Endodermal cell (in vitro differentiated cells): Measurements from ENCODE around the gene C2orf68. TPM values are rescaled to one million over a fixed set of nuclear protein-coding genes. Genes with fewer than 3 reads are reported as not detected.
A peak's percentile ranks its signal among the peaks of the same experiment; 100 is the strongest.

Source experiments
- DNase-seq: peaks from one replicate; pipeline ENCODE4 v3.0.0-alpha.2; 2017
- H3K27ac ChIP-seq: 2 replicates; pipeline ENCODE4 v1.5.1; 2013; ENCODE audit warnings: mild to moderate bottlenecking, low read depth, low read length, moderate library complexity
- H3K27me3 ChIP-seq: 2 replicates; pipeline ENCODE4 v1.6.1; 2013; ENCODE audit warnings: mild to moderate bottlenecking, low read length, moderate library complexity; ENCODE audit not compliant: insufficient read depth, control insufficient read depth, poor library complexity, severe bottlenecking
- H3K36me3 ChIP-seq: 2 replicates; pipeline ENCODE4 v1.7.0; 2013; ENCODE audit warnings: mild to moderate bottlenecking, low read length, moderate library complexity; ENCODE audit not compliant: control insufficient read depth, insufficient read depth
- H3K4me1 ChIP-seq: one replicate; pipeline ENCODE4 v1.7.0; 2013; ENCODE audit warnings: low read length; ENCODE audit not compliant: control insufficient read depth, insufficient read depth
- H3K4me3 ChIP-seq: 2 replicates; pipeline ENCODE4 v1.5.1; 2013; ENCODE audit warnings: mild to moderate bottlenecking, low read length, moderate library complexity
- H3K9ac ChIP-seq: 2 replicates; pipeline ENCODE4 v1.6.1; 2013; ENCODE audit warnings: mild to moderate bottlenecking, low read length, moderate library complexity; ENCODE audit not compliant: poor library complexity, severe bottlenecking; ENCODE audit errors: extremely low read depth
- H3K9me3 ChIP-seq: 2 replicates; pipeline ENCODE4 v1.6.1; 2013; ENCODE audit warnings: mild to moderate bottlenecking, low read length, moderate library complexity; ENCODE audit not compliant: control insufficient read depth
- H3K27ac Mint-ChIP-seq: 2 replicates; pipeline ENCODE4 v1.8.0; 2020; ENCODE audit warnings: mixed read lengths
- H3K27me3 Mint-ChIP-seq: 2 replicates; pipeline ENCODE4 v1.8.0; 2021; ENCODE audit warnings: mild to moderate bottlenecking, mixed read lengths; ENCODE audit not compliant: insufficient read depth
- H3K36me3 Mint-ChIP-seq: 2 replicates; pipeline ENCODE4 v1.8.0; 2020; ENCODE audit warnings: low read depth, mixed read lengths
- H3K4me1 Mint-ChIP-seq: 2 replicates; pipeline ENCODE4 v1.8.0; 2020; ENCODE audit warnings: mixed read lengths
- H3K4me3 Mint-ChIP-seq: 2 replicates; pipeline ENCODE4 v1.8.0; 2020; ENCODE audit warnings: mild to moderate bottlenecking, moderate library complexity, mixed read lengths
- H3K9me3 Mint-ChIP-seq: 2 replicates; pipeline ENCODE4 v1.8.0; 2020; ENCODE audit warnings: mild to moderate bottlenecking, mixed read lengths
- CTCF ChIP-seq: fragments of 200-600 bp; sonication (generic); conservative IDR thresholded peaks from 2 replicates; pipeline ENCODE4 v1.5.0; 2021; ENCODE audit warnings: antibody characterized with exemption, mild to moderate bottlenecking
- WGBS, 2 experiments: methylation state at CpG; one replicate each; pipeline versions ENCODE4 v1.1.5 to v1.1.7; 2013; ENCODE audit warnings: missing lambda C conversion rate in 2 of 2, mixed read lengths in 1 of 2; ENCODE audit not compliant: insufficient coverage in 1 of 2, insufficient read length in 1 of 2; 5-methylcytosine and 5-hydroxymethylcytosine counted together
- total RNA-seq, 2 donors: library from RNA; stranded (reverse); fragmentation: NEBNext Ultra II Directional in 1 of 2; extraction: Animal tissue kit (Norgen Biotek cat#: 25700) in 1 of 2; gene quantifications; 2 replicates in 1 of 2; 3 replicates in 1 of 2; pipeline ENCODE4 v1.2.1, GENCODE V29; 2021

The C2orf68 gene
- total RNA-seq, 2 donors from 2014 or later = 63.2 to 66.5 TPM

DNA sequence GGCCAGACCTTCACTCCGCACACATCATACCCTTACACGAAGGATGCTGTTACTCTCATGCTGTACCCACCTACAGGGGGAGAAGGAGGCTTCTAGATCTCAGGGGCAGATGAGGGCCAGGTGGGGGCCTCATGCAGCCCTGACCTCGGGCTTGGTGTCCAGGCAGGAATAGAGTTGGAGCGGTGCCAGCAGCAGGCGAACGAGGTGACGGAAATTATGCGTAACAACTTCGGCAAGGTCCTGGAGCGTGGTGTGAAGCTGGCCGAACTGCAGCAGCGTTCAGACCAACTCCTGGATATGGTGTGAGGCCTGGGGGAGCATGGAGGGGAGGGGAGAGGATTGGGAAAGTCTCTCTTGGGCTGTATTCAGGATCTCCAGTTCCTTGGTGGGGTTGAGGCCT is 20.3 kb downstream of the C2orf68 start:
- Histone ChIP-seq H3K4me3 (no peak overlapping the region), H3K36me3 (peaks cover 6% of the 10 kb centered on the region), H3K27me3 (no peaks in the 10 kb centered on the region), H3K4me1 (peaks cover 3% of the 10 kb centered on the region), H3K27ac (no peak overlapping the region), H3K9me3 (no peaks in the 10 kb centered on the region), H3K9ac (no peak overlapping the region)
- no peaks in the 10 kb centered on the region for H3K27me3 Mint-ChIP-seq
- H3K36me3 Mint-ChIP-seq = peaks cover under 1% of the 10 kb centered on the region
- 89 to 90% methylated on average over 12 of the region's 12 CpGs for WGBS, 2 experiments
- H3K9me3 Mint-ChIP-seq = no peaks in the 10 kb centered on the region
- H3K27ac Mint-ChIP-seq = no peak overlapping the region
- peaks cover 29% of the 10 kb centered on the region for H3K4me1 Mint-ChIP-seq
- no peak overlapping the region for H3K4me3 Mint-ChIP-seq
- DNase-seq = no peak
- TF ChIP-seq CTCF = no peak

GRCh38 chr2:85590950-85591349 is 20.9 kb downstream of the C2orf68 start:
- Mint-ChIP-seq H3K9me3 (no peaks in the 10 kb centered on the region), H3K27ac (peak overlapping the region; percentile 89), H3K4me1 (peaks cover 27% of the 10 kb centered on the region), H3K27me3 (no peaks in the 10 kb centered on the region), H3K4me3 (no peak overlapping the region), H3K36me3 (no peaks in the 10 kb centered on the region)
- 94% methylated on average over 2 of the region's 2 CpGs for WGBS, 2 experiments
- DNase-seq = no peak
- peaks cover 3% of the 10 kb centered on the region for H3K4me1 ChIP-seq
- H3K9ac ChIP-seq = no peak overlapping the region
- TF ChIP-seq CTCF = no peak
- no peak overlapping the region for H3K27ac ChIP-seq
- H3K9me3 ChIP-seq = no peaks in the 10 kb centered on the region
- no peaks in the 10 kb centered on the region for H3K27me3 ChIP-seq
- peaks cover 5% of the 10 kb centered on the region for H3K36me3 ChIP-seq
- no peak overlapping the region for H3K4me3 ChIP-seq

DNA sequence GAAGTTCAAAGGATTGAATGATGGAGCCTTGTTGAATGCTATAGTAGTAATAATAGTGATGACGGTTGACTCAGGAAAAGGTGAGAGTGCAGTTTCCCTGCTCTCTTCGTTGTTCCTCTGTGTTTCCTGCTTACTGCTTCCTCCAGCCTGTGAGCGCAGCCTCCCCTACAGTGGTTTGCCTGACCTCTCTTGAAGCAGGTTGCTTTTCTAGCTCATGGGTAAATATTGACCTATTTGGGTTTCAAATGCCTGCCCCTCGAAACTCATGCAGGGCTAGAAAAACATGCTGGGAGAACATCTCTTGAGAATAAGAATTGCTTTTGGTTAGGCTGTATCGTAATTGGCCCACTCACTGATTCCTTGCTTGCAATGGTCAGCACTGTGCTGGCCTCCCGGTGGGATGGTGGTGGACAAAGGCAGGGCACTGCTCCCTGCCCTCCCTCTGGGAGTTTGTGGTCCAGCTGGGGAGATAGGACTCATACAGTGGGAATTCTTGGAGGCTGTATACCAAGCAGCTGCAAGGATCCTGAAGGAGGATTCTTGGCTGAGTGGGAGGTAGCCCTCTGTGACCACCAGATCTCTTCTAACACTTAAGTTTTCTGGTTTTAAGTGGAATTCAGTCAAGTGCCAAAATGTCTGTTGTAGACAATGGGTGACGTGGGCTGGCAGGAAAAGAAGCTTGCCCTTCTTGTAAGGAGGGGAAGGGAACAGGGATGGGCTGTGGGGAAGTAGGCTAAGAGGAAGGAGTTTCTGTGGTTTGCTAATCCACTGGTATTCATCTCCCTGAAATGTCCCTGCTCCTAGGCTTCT is 21.7 kb downstream of the C2orf68 start:
- 73 to 76% methylated on average over 6 to 7 of the region's 7 CpGs for WGBS, 2 experiments
- H3K4me1 ChIP-seq = peaks cover 3% of the 10 kb centered on the region
- H3K27ac Mint-ChIP-seq = peak overlapping the region; percentile 89

More for the DNA sequence above, 21.7 kb downstream of the C2orf68 start:
- Mint-ChIP-seq H3K4me3 (no peak overlapping the region), H3K36me3 (no peaks in the 10 kb centered on the region), H3K9me3 (no peaks in the 10 kb centered on the region), H3K4me1 (peaks cover 25% of the 10 kb centered on the region), H3K27me3 (no peaks in the 10 kb centered on the region)
- Histone ChIP-seq H3K9ac (no peak overlapping the region), H3K36me3 (peaks cover 7% of the 10 kb centered on the region), H3K4me3 (no peak overlapping the region), H3K27ac (no peak overlapping the region), H3K27me3 (no peaks in the 10 kb centered on the region), H3K9me3 (no peaks in the 10 kb centered on the region)
- no peak for TF ChIP-seq CTCF
- DNase-seq = no peak
